ENCODE data around the gene RND1. TPM values are rescaled to one million over a fixed set of nuclear protein-coding genes. Genes with fewer than 3 reads are reported as not detected.
A peak's percentile ranks its signal among the peaks of the same experiment; 100 is the strongest.

Gene RND1
- total and polyA plus RNA-seq, 2 of the 13 experiments (the other 11 are each of a cell fraction or from before 2014, with no cell fraction given), result 1.8 to 1.9 TPM

DNA sequence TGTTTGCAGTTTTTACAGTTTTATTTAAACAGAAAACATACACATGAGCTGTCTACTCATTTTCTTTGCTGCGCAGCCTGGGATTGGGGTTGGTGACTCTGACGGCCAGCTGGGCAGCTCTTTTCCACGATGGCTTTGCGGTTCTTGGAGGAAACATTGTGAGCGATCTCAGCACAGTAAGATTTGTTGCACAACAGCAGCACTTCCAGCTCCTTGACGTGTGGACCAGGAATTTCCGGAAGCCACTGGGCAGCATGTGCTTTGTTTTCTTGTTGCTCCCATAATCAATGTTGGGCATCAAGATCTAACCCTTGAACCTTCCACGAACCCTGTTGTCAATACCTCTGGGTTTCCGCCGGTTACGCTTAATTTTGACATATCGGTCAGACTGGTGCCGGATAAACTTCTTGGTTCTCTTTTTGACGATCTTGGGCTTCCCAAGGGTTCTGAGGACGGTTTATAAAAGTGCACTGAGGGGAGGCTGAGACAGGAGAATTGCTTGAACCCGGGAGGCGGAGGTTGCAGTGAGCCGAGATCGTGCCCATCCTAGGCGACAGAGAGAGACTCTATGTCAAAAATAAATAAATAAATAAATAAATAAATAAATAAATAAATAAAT, 37.8 kb upstream of the RND1 start (continued):
- TF ChIP-seq ZNF512 (CRISPR knock-in tag; IDR thresholded peaks at IDR 0.05), result no peak
- TF ChIP-seq KLF6 (CRISPR knock-in tag; IDR thresholded peaks at IDR 0.05), result no peak
- TF ChIP-seq PHF8 (CRISPR knock-in tag; IDR thresholded peaks at IDR 0.05), result no peak
- TF ChIP-seq NR1H2 (CRISPR knock-in tag; IDR thresholded peaks at IDR 0.05; ENCODE audit: borderline replicate concordance, low read depth), result no peak
- TF ChIP-seq ZNF546 (CRISPR knock-in tag; conservative IDR thresholded peaks at IDR 0.05), result no peak
- TF ChIP-seq NFE2L1 (CRISPR knock-in tag; IDR thresholded peaks at IDR 0.05; ENCODE audit: borderline replicate concordance), result no peak
- TF ChIP-seq, protein P1, sequence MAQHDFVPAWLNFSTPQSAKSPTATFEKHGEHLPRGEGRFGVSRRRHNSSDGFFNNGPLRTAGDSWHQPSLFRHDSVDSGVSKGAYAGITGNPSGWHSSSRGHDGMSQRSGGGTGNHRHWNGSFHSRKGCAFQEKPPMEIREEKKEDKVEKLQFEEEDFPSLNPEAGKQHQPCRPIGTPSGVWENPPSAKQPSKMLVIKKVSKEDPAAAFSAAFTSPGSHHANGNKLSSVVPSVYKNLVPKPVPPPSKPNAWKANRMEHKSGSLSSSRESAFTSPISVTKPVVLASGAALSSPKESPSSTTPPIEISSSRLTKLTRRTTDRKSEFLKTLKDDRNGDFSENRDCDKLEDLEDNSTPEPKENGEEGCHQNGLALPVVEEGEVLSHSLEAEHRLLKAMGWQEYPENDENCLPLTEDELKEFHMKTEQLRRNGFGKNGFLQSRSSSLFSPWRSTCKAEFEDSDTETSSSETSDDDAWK (CRISPR knock-in tag; IDR thresholded peaks at IDR 0.05), result no peak
- TF ChIP-seq ZNF572 (CRISPR knock-in tag; IDR thresholded peaks at IDR 0.05), result no peak
- TF ChIP-seq AGO1 (IDR thresholded peaks at IDR 0.05; ENCODE audit: low read depth, low read length, poor library complexity, severe bottlenecking), result no peak
- no peak for TF ChIP-seq ZNF331 (CRISPR knock-in tag; IDR thresholded peaks at IDR 0.05)
- TF ChIP-seq SMARCC2 (IDR thresholded peaks at IDR 0.05), result no peak
- TF ChIP-seq NR2C2 (CRISPR knock-in tag; IDR thresholded peaks at IDR 0.05; ENCODE audit: borderline replicate concordance), result no peak
- peak; percentile 72 for TF ChIP-seq RARA (CRISPR knock-in tag; IDR thresholded peaks at IDR 0.05)
- no peak for TF ChIP-seq SKI (IDR thresholded peaks at IDR 0.05; ENCODE audit: partially characterized antibody)
- no peak for TF ChIP-seq ZNF709 (CRISPR knock-in tag; IDR thresholded peaks at IDR 0.05)
- TF ChIP-seq ZNF644 (CRISPR knock-in tag; IDR thresholded peaks at IDR 0.05; ENCODE audit: low read depth), result no peak
- TF ChIP-seq GABPA (IDR thresholded peaks at IDR 0.05; ENCODE audit: low read depth, low read length), result no peak
- TF ChIP-seq GABPA (CRISPR knock-in tag; IDR thresholded peaks at IDR 0.05; ENCODE audit: low read depth), result peak; percentile 31; the same call in 1 of the 2 replicates
- no peak for TF ChIP-seq CENPBD1 (CRISPR knock-in tag; IDR thresholded peaks at IDR 0.05; ENCODE audit: borderline replicate concordance, low read depth)
- no peak for TF ChIP-seq MBNL3 (CRISPR knock-in tag; conservative IDR thresholded peaks at IDR 0.05)
- TF ChIP-seq POGZ (CRISPR knock-in tag; IDR thresholded peaks at IDR 0.05), result no peak
- TF ChIP-seq ZBTB7B (CRISPR knock-in tag; IDR thresholded peaks at IDR 0.05), result no peak
- TF ChIP-seq TEAD3 (CRISPR knock-in tag; optimal IDR thresholded peaks at IDR 0.05; ENCODE audit: borderline replicate concordance), result peak; percentile 33
- TF ChIP-seq ETV5 (CRISPR knock-in tag; IDR thresholded peaks at IDR 0.05; ENCODE audit: borderline replicate concordance), result peak; percentile 45; the same call in 1 of the 2 replicates
- no peak for TF ChIP-seq ZNF703 (CRISPR knock-in tag; IDR thresholded peaks at IDR 0.05; ENCODE audit: borderline replicate concordance)
- no peak for TF ChIP-seq HHEX (CRISPR knock-in tag; IDR thresholded peaks at IDR 0.05)
- no peak for TF ChIP-seq ZNF260 (CRISPR knock-in tag; IDR thresholded peaks at IDR 0.05; ENCODE audit: borderline replicate concordance, low read depth)
- TF ChIP-seq FOXP1 (IDR thresholded peaks at IDR 0.05), result no peak
- TF ChIP-seq FOXP1 (CRISPR knock-in tag; IDR thresholded peaks at IDR 0.05), result peak; percentile 15; the same call in 1 of the 2 replicates
- no peak for TF ChIP-seq ZFP91 (CRISPR knock-in tag; IDR thresholded peaks at IDR 0.05; ENCODE audit: borderline replicate concordance)

Data from HepG2 (cell line).